NCI-H2227 (cell line): Measurements from ENCODE around the gene SEMA6A.

ENCODE experiments used
- DNase-seq: peaks from one replicate; lab custom pipeline; 2025; ENCODE audit not compliant: unreplicated experiment; lab: John Stamatoyannopoulos, UW

SEMA6A gene

GRCh38 chr5:116415182-116415581 lies 159.4 kb downstream of the SEMA6A start:
- no peak for DNase-seq

- DNase-seq, result no peak
Observed at GRCh38 chr5:116411101-116411571, 163.5 kb downstream of the SEMA6A start.

GRCh38 chr5:116410336-116410890 lies 164.2 kb downstream of the SEMA6A start:
- DNase-seq, result no peak

- DNase-seq, result no peak
Observed at GRCh38 chr5:116409591-116410296, 164.9 kb downstream of the SEMA6A start.

GRCh38 chr5:116406306-116407041 lies 168.1 kb downstream of the SEMA6A start:
- peak; percentile 13 for DNase-seq

- no peak for DNase-seq
Observed at GRCh38 chr5:116404792-116405191, 169.8 kb downstream of the SEMA6A start.

- no peak for DNase-seq
Observed at GRCh38 chr5:116404016-116404415, 170.6 kb downstream of the SEMA6A start.

- DNase-seq, result no peak
Observed at GRCh38 chr5:116402235-116402634, 172.4 kb downstream of the SEMA6A start.

- DNase-seq, result no peak
Observed at GRCh38 chr5:116401576-116401975, 173.0 kb downstream of the SEMA6A start.

GRCh38 chr5:116396476-116397099 lies 178.0 kb downstream of the SEMA6A start:
- DNase-seq, result no peak

GRCh38 chr5:116395631-116396203 lies 178.9 kb downstream of the SEMA6A start:
- DNase-seq, result peak; percentile 33

GRCh38 chr5:116395226-116395625 lies 179.4 kb downstream of the SEMA6A start:
- peak; percentile 55 for DNase-seq

GRCh38 chr5:116394186-116394867 lies 180.3 kb downstream of the SEMA6A start:
- DNase-seq, result no peak
